Measurements from ENCODE around the gene ZNF771.

The ZNF771 gene
- total RNA-seq: 4.1 reads per million, percentile 16 among the genes with 10 or more reads in this experiment

DNA sequence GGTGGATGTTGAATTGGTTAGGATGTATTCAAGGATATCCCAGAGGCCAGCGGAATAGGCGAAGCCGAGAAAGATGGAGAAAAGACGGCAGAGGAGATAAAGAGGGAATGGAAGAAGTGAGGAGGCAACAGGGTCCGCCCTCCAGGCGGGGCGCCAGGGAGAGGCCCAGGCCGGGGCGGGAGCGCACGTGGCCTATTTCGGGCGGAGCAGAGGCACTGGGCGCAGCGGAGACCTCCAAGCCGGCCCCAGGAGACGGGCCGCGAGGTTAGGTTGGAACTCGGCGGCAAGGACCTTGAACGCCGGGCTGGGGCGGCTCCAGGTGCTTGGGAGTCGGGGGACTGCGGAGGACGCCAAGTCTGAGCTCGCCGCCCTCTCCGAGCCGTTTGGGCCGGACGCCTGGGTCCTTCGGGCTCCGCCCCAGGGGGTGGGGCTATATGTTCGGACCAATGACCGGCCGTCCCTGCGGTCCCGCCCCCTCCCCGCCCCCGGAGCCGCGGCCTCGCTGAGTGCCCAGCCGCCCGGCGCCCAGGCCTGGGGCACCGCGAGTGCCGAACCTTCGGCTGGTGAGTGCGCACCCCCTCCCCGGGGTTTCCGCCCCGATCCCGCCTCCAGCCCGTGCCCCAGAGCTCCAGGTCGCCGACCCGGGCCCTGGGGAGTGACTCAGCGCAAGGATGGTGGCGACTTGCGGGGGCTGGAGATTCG, at the start of gene ZNF771:
Gene ZNF771 (plus strand): TSS at position 505 of the 702 bp plus-strand sequence. CDS start 448 bp downstream, outside the sequence.
- DNase-seq: peak; percentile 81

DNA sequence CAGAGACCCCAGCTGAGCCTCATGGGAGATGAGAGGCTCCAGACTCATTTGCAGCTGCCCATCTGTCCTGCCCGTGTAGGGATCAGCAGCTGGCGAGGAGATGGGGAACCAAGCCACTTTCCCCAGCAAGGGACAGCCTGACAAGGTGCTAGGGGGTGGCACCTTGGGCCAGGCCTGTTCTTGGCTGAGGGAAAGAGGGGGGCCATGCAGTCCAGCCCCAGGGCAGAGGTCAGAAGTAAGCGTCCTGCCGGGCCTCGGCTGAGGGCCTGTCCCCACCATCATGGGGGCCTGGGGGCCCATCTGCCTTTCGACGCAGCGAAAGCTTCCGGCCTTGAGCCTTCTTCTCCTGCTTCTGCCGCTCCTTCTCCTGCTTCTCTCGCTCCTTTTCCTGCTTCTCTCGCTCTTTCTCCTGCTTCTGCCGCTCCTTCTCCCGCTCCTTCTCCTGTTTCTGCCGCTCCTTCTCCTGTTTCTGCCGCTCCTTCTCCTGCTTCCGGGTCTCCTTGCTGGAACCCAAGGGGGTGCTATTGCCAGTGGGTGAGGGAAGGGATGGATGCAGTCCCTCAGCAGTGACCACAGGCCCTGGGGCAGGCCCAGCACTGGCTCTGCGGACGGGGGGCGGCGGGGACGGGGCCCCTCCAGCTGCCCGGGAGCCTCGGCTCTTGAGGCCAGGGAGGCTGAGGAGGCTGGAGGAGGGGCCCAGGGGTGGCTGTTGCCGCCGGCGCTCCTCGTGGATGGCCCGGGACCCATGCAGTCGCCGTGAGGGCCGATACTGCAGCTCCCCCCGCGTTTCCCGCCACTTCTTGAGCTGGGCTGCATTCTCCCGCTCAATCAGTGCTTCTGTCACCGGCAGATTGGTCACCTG, 49.5 kb upstream of the ZNF771 start:
- DNase-seq: no peak

DNA sequence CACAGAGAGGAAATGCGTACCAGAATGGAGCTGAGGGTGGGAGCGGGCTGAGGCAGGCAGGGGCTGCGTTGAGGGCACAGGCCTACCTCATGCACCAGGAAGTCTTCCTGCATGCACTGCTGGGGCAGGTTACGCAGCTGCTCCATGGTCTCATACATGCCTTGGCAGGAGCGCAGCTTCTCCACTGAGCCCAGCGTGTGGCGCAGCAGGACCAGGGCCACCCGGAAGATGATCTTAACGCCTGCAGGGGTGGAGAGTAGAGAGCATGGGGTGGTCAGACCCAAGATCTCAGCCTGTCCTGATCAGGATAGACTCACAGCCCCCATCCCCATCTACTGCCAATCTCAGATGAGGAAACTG, 48.8 kb upstream of the ZNF771 start:
- no peak for DNase-seq

DNA sequence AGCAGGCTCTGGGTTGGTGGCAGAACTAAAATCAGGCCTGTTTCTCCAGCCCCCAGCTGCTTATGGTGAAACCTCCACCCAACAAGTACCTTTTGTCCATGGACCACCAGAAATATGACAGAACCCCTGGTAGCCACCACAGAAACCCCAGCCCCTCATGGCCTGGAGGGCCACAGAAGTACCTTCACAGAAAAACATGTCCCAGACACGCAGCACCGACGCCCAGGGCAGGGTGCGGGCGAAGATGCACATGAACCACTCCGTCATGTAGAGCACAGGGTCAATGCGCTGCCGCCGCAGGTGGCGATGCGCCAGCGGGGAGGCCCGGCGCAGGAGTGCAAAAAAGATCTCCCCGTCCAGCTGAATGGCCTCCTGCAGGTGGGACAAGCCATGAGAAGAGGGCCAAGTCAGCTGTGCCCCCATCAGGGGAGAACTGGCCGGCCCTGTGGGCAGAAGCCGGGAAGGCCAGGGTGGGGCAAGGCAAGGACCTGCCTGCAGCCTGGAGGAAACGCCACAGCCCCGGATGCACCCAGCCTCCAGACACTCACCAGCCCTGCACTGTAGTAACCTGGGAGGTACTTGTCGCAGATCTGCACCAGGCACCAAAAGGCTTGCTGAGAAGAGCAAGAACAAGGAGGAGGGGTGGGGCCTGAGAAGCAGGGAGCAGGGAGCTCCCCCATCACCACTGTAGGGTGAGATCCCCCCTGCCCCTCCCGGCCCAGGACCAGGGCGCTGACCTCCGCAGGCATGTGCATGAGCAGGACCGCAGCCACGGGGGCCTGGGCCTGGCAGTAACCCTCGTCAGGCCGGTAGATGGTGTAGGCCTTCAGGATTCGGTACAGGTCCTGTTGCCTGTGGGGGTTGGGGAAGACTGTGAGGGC, 48.2 kb upstream of the ZNF771 start:
- DNase-seq: no peak

DNA sequence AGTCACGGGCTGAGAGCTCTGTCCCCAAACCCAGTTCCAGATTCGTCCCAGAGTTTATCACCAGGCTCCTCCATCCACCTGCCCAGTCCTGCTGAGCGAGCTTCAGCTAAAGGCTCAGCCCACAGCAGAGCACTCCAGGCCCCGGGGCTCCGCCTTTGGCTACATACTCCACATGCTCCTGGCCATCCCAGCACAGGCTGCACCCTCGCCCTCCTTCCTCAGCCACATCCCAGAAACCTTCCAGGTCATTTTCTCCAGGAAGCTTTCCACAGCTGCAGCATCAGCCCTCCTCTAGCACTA, 47.6 kb upstream of the ZNF771 start:
- DNase-seq: no peak

DNA sequence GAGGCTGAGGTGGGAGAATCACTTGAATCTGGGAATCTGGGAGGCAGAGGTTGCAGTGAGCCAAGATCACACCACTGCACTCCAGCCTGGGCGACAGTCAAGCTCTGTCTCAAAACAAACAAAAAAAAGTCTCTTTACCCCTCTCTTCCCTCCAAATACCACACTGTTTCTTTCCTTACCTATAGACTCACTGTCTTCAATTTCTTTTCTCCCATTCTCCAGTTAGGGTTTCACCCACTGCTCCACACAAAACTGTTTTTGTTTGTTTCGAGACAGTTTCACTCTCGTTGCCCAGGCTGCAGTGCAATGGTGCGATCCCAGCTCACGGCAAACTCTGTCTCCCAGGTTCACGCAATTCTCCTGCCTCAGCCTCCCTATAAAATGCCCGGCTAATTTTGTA, 46.2 kb upstream of the ZNF771 start:
- DNase-seq: no peak

DNA sequence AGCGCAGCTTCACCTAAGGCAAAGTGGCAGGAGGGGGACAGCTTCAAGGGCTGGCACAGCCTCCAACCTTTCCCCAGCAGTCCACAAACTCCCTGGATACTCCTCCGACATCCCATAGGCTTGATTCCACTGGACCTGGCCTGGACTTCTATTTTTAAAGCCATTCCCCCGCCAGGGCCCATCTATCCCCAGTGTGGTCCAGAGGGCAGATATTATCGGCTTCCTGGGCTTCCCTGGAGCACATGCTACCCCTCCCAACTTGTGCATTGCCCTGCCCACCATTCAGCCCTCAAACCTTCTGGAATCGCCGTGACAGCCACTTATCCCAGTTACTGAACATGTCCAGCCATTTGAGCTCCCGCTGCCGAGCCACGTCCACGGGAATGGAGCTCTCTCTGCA, 42.2 kb upstream of the ZNF771 start:
- no peak for DNase-seq

DNA sequence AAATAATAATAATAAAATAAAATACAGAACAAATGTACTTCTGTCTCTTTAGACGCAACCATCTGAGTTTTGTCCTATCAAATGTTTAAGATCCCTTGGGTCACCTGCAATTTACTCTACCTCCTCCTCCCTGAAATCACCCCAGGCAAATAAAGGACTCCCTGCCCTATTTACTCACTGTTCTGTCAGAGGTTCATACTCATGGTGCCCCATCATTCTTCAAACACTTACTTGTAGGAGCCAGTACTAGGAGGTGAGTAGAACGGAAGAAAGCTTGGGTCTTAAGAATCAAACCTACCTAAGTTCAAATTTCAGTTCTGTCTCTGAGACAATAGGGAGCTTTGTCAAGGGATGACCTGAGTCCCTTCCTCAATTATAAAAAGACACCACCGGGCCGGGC, 40.9 kb upstream of the ZNF771 start:
- no peak for DNase-seq

DNA sequence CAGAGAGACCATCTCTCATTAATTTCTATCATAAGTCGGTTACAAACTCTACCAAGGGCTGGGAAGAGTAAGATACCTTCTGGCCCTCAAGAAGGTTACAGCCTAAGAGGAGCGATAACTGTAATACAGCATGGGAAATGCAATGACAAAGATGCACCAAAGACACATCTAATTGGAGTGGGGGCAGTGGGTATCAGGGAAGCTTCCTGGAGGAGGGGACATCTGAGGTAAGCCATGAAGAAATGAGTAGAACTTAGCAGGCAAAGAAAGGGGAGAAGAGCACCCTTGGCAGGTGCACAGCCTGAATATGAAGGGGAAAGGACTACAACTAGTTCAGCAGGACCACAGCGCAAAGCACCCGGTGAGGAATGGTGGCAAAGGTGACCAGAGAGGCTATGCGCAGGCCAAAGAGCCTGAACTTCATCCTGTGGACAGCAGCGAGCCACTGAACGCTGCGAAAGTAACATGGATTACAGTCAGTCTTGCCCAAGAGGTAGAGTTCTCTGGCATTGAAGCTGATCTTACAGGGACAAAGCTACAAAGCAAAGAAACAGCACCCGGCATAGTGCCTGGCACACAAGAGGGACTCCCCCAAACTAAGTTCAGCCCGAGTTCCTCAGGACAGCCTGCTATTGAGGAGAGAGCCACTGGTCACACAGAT, 39.9 kb upstream of the ZNF771 start:
- DNase-seq: no peak

DNA sequence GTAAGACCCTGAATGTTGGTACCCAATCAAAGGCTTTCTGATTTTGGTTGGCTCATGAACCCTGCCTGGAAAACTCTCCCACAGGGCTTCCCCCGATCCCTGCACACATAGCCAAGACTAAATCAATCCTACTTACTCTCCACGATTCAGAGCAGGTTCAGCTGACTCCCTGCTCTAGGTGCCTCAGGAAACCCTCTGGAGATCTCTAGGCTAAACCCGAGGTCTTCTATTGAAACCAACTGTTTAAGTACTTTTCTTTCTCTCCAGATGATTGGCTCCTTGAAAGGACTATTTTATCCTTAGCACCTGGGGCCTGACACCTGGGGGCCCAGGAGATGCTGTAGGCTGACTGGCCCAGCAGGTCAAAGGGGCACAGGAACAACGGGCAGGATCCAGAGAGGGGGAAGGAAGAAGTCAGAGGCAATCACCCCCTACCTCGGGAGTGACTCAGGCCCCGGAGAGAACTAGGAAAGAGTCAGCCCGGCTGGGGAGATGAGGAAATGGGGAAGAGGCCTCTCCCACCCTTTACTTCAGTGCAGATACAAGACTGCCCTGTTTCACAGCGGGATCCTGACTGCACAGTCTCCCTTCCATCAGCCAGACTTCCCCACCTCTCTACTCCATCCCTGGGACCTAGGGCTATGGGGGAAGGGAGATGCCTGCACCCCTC, 39.1 kb upstream of the ZNF771 start:
- DNase-seq: no peak

DNA sequence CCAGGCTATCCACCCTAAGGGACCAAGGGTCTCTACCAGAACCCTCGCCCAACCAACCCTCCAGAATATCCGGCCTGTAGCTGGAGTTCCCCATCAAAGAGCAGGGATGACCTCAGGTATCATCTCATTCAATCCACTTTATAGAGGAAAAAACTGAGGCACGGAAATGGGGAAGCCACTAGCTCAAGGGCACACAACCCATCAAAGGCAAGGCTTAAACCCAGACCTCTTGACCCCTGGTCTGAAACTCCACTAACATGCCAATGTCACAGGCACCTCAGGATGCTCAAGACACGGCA, 38.7 kb upstream of the ZNF771 start:
- no peak for DNase-seq

DNA sequence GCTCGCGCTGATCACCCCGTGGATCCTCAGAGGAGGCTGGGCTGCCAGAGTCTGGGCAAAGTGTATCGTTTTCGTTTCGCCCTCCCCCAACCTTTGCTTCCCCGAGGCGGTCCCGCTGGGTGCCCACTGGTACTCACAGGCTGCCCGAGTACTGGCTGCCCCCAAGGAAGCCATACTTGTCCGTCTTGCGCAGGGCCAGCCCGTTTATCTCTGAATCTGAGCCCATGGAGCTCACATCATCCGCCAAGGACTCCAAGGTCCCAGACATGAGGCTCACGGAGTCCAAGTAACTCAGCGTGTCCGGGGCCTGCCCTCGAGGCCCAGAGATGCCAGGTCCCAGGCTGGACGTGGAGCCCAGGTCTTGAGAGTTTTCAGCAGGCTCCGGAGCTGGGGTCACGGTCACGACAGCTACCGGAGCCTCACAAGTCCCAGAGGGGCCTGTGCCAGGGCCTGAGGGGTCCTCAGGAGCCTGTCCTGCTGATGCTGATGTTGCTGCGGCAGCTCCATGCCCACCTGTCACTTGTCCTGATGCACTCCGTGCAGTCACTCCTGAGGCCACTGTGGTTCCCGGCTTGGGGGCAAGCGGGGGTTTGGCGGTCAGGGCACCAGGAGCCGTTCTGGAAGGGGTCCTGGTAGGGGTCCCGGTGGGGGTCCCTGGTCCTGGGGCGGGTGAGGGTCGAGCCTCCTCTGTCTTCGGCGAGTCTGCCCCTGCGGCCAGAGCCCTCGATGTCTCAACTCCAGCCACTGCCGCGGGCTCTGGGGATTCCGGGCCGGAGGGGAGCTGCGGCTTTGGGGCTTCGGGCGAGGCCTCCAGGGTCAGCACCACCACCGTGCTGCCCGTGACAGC, 38.1 kb upstream of the ZNF771 start:
- DNase-seq: no peak

DNA sequence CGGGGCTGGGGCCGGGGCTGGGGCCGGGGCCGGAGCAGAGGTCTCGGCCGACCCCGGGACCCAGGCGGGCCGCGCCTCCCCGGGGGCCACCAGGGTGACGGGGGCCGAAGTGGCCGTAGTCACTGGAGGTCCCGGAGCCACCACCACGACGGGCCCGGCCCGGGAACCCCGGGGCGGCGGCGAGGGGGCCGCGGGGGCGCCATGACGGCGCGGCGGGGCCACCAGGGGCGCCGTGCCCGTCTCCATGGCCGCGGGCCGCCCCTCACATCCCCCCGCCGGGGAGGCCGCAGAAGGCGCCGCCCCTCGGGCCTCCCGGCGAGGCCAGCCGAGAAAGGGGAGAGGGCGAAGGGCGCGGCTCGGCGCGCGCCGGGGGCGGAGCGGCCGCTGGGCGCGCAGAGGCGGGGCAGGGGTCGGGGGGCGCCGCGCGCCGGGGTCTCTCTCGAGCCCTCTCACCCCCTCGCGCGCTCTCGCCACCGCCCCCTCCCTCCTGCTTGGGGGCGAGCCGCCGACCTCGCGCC, 37.4 kb upstream of the ZNF771 start:
- DNase-seq: no peak

DNA sequence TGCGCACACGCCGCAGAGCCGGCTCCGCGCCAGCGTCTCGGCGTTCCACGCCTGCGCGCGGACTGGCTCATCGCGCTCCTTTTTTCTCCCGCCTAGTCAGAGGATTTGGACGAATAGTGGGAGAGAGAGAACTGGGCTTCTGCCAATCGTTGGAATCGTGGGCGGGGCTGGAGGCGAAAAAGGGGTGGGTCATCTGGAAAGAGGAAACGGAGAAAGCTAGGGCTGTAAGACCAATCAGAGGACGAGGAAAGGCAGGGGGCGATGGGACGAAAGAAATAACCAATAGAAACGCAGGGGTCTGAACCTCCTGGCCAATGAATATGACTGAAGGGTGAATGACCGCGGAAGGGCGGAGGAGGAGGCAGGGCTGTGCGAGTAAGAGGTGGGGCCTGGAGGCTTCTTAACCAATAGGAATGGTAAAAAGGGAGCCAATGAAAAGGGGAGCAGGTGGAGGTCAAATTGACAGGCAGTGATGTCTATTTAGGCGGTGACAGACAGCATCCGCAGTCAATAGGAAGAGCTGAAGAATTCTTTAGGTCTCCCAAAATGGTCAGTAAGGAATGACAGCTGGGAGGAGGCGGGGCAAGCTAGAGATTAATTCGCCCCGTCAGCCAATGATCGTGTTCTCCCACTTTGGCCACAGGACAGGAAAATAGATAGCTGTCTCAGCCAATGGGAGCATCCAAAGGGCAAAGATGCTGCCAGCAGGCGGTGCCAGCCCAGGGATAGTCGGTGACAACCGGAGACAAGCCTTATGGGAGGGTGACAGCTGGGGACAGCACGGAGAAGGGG, 36.8 kb upstream of the ZNF771 start, which contains the start of gene TBC1D10B:
Gene TBC1D10B (minus strand): TSS at position 39 of the 792 bp plus-strand sequence. CDS start 311 bp downstream, outside the sequence.
- DNase-seq: peak; percentile 98

DNA sequence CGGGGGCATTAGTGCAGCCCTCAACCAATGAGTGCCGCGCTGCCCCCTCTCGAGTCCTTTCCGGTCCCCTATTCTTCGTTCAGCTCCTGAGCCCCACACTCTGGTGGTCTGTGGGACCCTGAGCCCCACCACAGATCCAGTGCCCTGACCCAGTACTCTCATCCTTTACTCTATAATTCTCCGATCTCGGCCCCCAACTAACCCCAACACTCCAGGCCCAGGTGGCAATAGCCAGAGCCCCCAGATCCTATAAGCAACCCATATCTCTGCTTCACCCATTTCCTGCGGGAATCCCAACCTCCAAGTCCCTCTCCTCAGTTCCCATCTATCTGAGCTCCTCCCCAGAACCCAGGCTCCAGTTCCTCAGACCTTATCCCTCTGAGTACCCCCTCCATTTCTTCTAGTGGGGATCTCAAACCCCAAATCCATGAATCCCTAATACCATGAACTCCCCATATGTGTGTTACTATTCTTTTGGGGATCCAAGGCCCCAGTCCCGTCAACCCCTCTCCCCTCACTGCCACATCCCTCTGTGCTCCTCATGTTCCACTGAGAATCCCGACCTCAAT, 36.1 kb upstream of the ZNF771 start:
- DNase-seq: no peak

DNA sequence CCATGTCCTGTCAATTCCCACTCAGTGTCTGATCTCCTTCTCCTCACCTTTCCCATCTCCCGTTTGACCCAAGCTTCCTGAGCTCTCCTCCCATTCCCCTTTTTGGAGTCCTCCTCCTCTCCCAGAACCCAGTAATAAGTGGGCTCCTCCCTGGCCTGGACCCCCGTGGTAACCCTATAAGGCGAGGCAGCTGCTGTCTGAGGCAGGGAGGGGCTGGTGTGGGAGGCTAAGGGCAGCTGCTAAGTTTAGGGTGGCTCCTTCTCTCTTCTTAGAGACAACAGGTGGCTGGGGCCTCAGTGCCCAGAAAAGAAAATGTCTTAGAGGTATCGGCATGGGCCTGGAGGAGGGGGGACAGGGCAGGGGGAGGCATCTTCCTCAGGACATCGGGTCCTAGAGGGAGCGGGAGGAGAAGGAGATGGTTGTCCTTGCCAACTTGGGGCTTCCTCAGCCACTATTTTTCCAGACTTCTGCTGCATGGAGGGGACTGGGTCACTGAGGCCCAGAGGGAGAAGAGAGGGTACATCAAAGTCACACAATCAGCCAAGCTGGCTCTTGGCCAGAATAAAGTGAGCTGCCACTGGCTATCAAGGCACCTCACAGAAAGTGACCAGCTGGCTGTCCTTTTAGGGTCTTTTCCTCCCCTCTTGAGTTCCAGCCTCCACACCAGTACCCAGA, 35.2 kb upstream of the ZNF771 start:
- DNase-seq: no peak

DNA sequence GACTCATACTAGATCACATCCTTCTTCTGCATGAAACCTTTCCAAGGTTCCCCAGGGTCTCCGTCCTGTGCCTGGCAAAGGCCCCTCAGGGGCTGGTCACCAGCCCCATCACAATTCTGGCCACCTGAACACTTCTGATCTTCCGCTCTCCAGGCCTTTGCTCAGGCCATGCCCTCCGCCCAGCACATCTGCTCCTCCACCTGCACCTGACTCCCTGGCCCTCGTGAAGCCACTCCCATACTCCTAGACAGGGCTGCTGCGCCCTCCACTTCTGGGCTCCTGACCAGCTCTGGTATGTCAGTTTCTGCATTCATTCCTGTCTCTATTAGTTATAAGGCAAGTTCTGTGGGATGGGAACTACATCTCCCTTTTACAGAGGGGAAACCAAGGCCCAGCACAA, 34.7 kb upstream of the ZNF771 start:
- no peak for DNase-seq

DNA sequence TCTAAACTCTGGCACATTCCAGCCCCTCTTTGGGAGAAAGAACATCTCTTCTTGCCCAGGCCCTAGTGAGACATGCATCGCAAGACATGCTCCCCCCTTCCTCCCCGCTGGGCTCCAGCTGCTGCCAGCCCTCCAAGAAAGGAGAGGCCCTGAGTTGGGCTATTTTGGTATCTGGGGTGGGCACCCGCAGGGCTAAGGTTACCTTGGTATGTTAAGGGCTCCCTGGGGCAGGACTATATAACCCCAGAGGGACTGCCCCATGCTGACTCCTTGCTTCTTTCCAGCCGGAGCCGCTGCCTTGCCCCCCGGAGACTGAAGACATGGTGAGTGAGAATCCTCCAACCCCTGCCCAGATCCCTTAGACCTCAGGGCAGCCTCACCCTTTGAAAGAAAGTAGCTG, 32.9 kb upstream of the ZNF771 start, which contains the start of gene MYL11:
Gene MYL11 (plus strand): TSS at position 265 of the 400 bp plus-strand sequence. CDS start 56 bp downstream, at position 321.
- no peak for DNase-seq

DNA sequence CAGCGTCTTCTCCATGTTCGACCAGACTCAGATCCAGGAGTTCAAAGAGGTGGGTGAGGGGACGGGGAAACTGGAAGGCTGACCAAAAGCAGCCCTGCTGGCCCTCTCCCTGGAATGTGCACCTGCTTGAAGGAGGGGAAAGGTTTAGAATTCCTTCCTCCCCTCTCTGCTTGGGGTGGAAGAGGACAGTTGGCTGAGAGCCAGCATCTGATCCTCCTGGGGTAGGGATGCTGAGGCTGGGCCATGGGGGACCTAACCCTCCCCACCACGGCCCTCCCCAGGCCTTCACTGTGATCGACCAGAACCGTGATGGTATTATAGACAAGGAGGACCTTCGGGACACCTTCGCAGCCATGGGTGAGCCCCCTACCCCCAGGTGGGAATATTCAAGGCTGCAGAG, 31.5 kb upstream of the ZNF771 start:
- DNase-seq: no peak
